Measurements from ENCODE around the gene TRAPPC10.

The TRAPPC10 gene

GRCh38 chr21:44029460-44030087 lies 17.5 kb downstream of the TRAPPC10 start:
- no peak for DNase-seq (ENCODE audit: low read depth in 2 of 2)

GRCh38 chr21:44035244-44035643 lies 23.1 kb downstream of the TRAPPC10 start:
- no peak for DNase-seq (ENCODE audit: low read depth in 2 of 2)

- DNase-seq (ENCODE audit: low read depth in 2 of 2): no peak
Observed at GRCh38 chr21:44038063-44038462, 26.0 kb downstream of the TRAPPC10 start.

- DNase-seq (ENCODE audit: low read depth in 2 of 2): no peak
Observed at GRCh38 chr21:44039828-44040227, 27.7 kb downstream of the TRAPPC10 start.

- DNase-seq (ENCODE audit: low read depth in 2 of 2): no peak
Observed at GRCh38 chr21:44043613-44044012, 31.5 kb downstream of the TRAPPC10 start.

GRCh38 chr21:44046734-44047133 lies 34.6 kb downstream of the TRAPPC10 start:
- no peak for DNase-seq (ENCODE audit: low read depth in 2 of 2)

GRCh38 chr21:44047996-44048560 lies 36.0 kb downstream of the TRAPPC10 start:
- DNase-seq (ENCODE audit: low read depth in 2 of 2): no peak

- DNase-seq (ENCODE audit: low read depth in 2 of 2): no peak
Observed at GRCh38 chr21:44049182-44049581, 37.1 kb downstream of the TRAPPC10 start.

GRCh38 chr21:44049606-44050005 lies 37.5 kb downstream of the TRAPPC10 start:
- DNase-seq (ENCODE audit: low read depth in 2 of 2): no peak

- DNase-seq (ENCODE audit: low read depth in 2 of 2): no peak
Observed at GRCh38 chr21:44050276-44050675, 38.2 kb downstream of the TRAPPC10 start.

- DNase-seq (ENCODE audit: low read depth in 2 of 2): no peak
Observed at GRCh38 chr21:44051462-44051941, 39.4 kb downstream of the TRAPPC10 start.

GRCh38 chr21:44052071-44052829 lies 40.1 kb downstream of the TRAPPC10 start:
- DNase-seq (ENCODE audit: low read depth in 2 of 2): no peak

- DNase-seq (ENCODE audit: low read depth in 2 of 2): no peak
Observed at GRCh38 chr21:44052830-44053226, 40.7 kb downstream of the TRAPPC10 start.

GRCh38 chr21:44053567-44053966 lies 41.5 kb downstream of the TRAPPC10 start:
- DNase-seq (ENCODE audit: low read depth in 2 of 2): no peak

GRCh38 chr21:44054710-44055109 lies 42.6 kb downstream of the TRAPPC10 start:
- no peak for DNase-seq (ENCODE audit: low read depth in 2 of 2)

- no peak for DNase-seq (ENCODE audit: low read depth in 2 of 2)
Observed at GRCh38 chr21:44057055-44057454, 44.9 kb downstream of the TRAPPC10 start.

GRCh38 chr21:44057960-44058651 lies 46.0 kb downstream of the TRAPPC10 start:
- no peak for DNase-seq (ENCODE audit: low read depth in 2 of 2)

- DNase-seq (ENCODE audit: low read depth in 2 of 2): no peak
Observed at GRCh38 chr21:44058652-44058964, 46.5 kb downstream of the TRAPPC10 start.

GRCh38 chr21:44058981-44059380 lies 46.9 kb downstream of the TRAPPC10 start:
- no peak for DNase-seq (ENCODE audit: low read depth in 2 of 2)

- no peak for DNase-seq (ENCODE audit: low read depth in 2 of 2)
Observed at GRCh38 chr21:44059710-44060109, 47.6 kb downstream of the TRAPPC10 start.

GRCh38 chr21:44062380-44062779 lies 50.3 kb downstream of the TRAPPC10 start:
- DNase-seq (ENCODE audit: low read depth in 2 of 2): no peak

- DNase-seq (ENCODE audit: low read depth in 2 of 2): no peak
Observed at GRCh38 chr21:44063151-44063912, 51.2 kb downstream of the TRAPPC10 start.
